GM18502 (cell line): ENCODE data around the gene SLC25A45.

Experiments used
- ATAC-seq: cut with Tn5 transposase; IDR thresholded peaks from one replicate; pipeline ENCODE4 v1.9.1; 2021; ENCODE audit warnings: mild to moderate bottlenecking; ENCODE audit not compliant: unreplicated experiment, poor library complexity

Gene SLC25A45

GRCh38 chr11:65329944-65330403 is 52.5 kb downstream of the SLC25A45 start:
- no peak for ATAC-seq

DNA sequence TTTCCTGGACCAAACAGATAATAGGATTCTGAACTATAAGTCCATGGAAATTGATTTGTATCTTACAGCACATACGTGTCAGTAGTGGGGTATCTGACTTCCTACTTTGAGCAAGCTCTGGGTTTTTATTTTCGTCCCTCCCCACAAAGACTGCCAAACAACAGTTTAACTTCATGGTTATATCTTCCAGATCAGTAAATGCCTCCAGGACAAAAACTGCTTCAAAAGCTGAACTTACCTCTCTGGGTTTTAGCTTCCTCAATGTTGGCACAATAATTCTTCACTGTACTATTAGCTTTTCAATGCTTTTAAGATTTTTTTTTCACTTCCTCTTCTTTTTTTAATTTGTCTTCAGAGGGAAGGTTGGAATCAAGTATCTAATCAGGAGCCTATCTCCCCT is 53.0 kb downstream of the SLC25A45 start:
- ATAC-seq = no peak

DNA sequence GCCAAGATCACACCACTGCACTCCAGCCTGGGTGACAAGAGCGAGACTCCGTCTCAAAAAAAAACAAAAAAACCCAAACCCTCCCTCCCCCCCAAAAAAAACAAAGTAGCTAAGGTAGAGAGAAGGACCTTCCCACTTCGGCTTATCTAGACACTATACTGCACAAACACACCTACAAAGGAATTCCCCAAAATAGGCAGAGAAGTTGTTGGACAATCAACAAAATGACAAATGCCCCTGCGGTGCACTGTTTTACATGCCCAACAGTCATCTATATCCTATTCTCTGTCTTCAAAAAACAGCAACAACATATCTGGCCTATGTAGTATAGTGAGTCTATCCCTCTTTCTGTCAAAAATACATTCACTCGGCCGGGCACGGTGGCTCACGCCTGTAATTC is 55.4 kb downstream of the SLC25A45 start:
- ATAC-seq = no peak

DNA sequence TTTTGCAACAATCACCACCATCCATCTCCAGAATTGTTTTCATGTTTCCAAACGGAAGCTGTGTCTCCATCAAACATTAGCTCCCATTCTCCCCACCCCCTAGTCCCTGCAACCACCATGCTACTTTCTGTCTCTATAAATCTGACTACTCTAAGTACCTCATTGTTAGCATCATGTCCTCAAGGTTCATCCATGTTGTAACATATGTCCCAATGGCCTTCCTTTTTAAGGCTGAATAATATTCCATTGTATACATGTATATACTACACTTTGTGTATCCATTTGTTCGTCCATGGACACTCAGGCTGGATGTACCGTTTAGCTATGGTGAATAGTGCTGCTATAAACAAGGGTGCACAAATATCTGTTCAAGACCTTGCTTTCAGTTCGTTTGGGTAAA is 57.0 kb downstream of the SLC25A45 start:
- ATAC-seq = no peak
